HepG2 (cell line): ENCODE results near the gene SDCCAG8.

ENCODE experiments used
- ATAD3A ChIP-seq: sonication (generic); formaldehyde crosslinking; IDR thresholded peaks from 2 replicates; pipeline ENCODE4 v1.4.0; 2020; ENCODE audit warnings: missing genetic modification reagents
- BHLHE40 ChIP-seq: IDR thresholded peaks from 2 replicates; pipeline ENCODE4 v1.6.1; 2011; ENCODE audit warnings: low read length, improper control_type of control experiment
- BRD4 ChIP-seq: sonication (generic); formaldehyde crosslinking; IDR thresholded peaks from 2 replicates; pipeline ENCODE4 v1.4.0; 2020; ENCODE audit warnings: missing genetic modification reagents
- CTCF ChIP-seq: sonication (generic); formaldehyde crosslinking; IDR thresholded peaks from 2 replicates; pipeline ENCODE4 v1.5.0; 2020; ENCODE audit warnings: mild to moderate bottlenecking, missing genetic modification reagents, moderate library complexity
- RFX5 ChIP-seq: IDR thresholded peaks from 2 replicates; pipeline ENCODE4 v1.6.1; 2011; ENCODE audit warnings: low read depth, low read length, improper control_type of control experiment
- SP1 ChIP-seq, 2 experiments: fragments of 450-650 bp in 1 of 2; sonication (generic) in 1 of 2; formaldehyde crosslinking in 1 of 2; IDR thresholded peaks; 2 replicates each; pipeline versions ENCODE4 v1.4.0 to v1.6.1; 2016 to 2020; ENCODE audit warnings: missing genetic modification reagents in 1 of 2
- THAP9 ChIP-seq: sonication (generic); formaldehyde crosslinking; IDR thresholded peaks from 2 replicates; pipeline ENCODE4; 2020; ENCODE audit warnings: missing genetic modification reagents, mild to moderate bottlenecking, borderline replicate concordance
- ZBTB40 ChIP-seq, 2 experiments: fragments of 450-650 bp in 1 of 2; sonication (generic) in 1 of 2; formaldehyde crosslinking in 1 of 2; IDR thresholded peaks; 2 replicates each; pipeline versions ENCODE4 v1.6.1 to v1.8.0; 2016 to 2022; ENCODE audit warnings: antibody characterized with exemption in 1 of 2, mild to moderate bottlenecking in 1 of 2, missing genetic modification reagents in 1 of 2
- ZNF513 ChIP-seq: sonication (generic); formaldehyde crosslinking; conservative IDR thresholded peaks from 2 replicates; pipeline ENCODE4 v1.5.0; 2020; ENCODE audit warnings: missing genetic modification reagents
- ZSCAN25 ChIP-seq: sonication (generic); formaldehyde crosslinking; IDR thresholded peaks from 2 replicates; pipeline ENCODE4 v1.8.0; 2022; ENCODE audit warnings: mild to moderate bottlenecking, missing genetic modification reagents

- TF ChIP-seq ZBTB40 (IDR thresholded peaks at IDR 0.05) (no peak), ZBTB40 (CRISPR knock-in tag; IDR thresholded peaks at IDR 0.05) (no peak), RFX5 (no peak), CTCF (CRISPR knock-in tag) (no peak), BRD4 (no peak), SP1 (IDR thresholded peaks at IDR 0.05) (no peak), SP1 (CRISPR knock-in tag; IDR thresholded peaks at IDR 0.05) (no peak), ZSCAN25 (CRISPR knock-in tag) (no peak), THAP9 (CRISPR knock-in tag) (no peak), ZNF513 (no peak), BHLHE40 (no peak), ATAD3A (no peak)
Observed at GRCh38 chr1:243367314-243367713, 111.5 kb downstream of the SDCCAG8 start.
